ENCODE measurements around the gene ROCK2. TPM values are rescaled to one million over a fixed set of nuclear protein-coding genes. Genes with fewer than 3 reads are reported as not detected.

ROCK2 gene
- total and polyA plus RNA-seq, 2 of the 13 experiments (the other 11 are each of a cell fraction or from before 2014, with no cell fraction given) = 38.1 to 119 TPM

- TF ChIP-seq CBX2 (IDR thresholded peaks at IDR 0.05; ENCODE audit: low read depth, low read length) = no peak
- no peak for TF ChIP-seq CBX2 (CRISPR knock-in tag; IDR thresholded peaks at IDR 0.05; ENCODE audit: low read depth)
- no peak for TF ChIP-seq U2AF2 (IDR thresholded peaks at IDR 0.05; ENCODE audit: low read depth, low read length)
- TF ChIP-seq NR2F2 (IDR thresholded peaks at IDR 0.05; ENCODE audit: borderline replicate concordance, low read depth) = no peak
- TF ChIP-seq, protein P1, sequence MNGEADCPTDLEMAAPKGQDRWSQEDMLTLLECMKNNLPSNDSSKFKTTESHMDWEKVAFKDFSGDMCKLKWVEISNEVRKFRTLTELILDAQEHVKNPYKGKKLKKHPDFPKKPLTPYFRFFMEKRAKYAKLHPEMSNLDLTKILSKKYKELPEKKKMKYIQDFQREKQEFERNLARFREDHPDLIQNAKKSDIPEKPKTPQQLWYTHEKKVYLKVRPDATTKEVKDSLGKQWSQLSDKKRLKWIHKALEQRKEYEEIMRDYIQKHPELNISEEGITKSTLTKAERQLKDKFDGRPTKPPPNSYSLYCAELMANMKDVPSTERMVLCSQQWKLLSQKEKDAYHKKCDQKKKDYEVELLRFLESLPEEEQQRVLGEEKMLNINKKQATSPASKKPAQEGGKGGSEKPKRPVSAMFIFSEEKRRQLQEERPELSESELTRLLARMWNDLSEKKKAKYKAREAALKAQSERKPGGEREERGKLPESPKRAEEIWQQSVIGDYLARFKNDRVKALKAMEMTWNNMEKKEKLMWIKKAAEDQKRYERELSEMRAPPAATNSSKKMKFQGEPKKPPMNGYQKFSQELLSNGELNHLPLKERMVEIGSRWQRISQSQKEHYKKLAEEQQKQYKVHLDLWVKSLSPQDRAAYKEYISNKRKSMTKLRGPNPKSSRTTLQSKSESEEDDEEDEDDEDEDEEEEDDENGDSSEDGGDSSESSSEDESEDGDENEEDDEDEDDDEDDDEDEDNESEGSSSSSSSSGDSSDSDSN (CRISPR knock-in tag; IDR thresholded peaks at IDR 0.05) = no peak; the same call in 1 of the 2 replicates
- TF ChIP-seq ZNF652 (CRISPR knock-in tag; IDR thresholded peaks at IDR 0.05; ENCODE audit: borderline replicate concordance, low read depth) = no peak
- no peak for TF ChIP-seq ZNF446 (CRISPR knock-in tag; IDR thresholded peaks at IDR 0.05)
- TF ChIP-seq, protein P2, sequence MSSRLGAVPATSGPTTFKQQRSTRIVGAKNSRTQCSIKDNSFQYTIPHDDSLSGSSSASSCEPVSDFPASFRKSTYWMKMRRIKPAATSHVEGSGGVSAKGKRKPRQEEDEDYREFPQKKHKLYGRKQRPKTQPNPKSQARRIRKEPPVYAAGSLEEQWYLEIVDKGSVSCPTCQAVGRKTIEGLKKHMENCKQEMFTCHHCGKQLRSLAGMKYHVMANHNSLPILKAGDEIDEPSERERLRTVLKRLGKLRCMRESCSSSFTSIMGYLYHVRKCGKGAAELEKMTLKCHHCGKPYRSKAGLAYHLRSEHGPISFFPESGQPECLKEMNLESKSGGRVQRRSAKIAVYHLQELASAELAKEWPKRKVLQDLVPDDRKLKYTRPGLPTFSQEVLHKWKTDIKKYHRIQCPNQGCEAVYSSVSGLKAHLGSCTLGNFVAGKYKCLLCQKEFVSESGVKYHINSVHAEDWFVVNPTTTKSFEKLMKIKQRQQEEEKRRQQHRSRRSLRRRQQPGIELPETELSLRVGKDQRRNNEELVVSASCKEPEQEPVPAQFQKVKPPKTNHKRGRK (CRISPR knock-in tag; IDR thresholded peaks at IDR 0.05) = no peak
- TF ChIP-seq NCOA5 (CRISPR knock-in tag; IDR thresholded peaks at IDR 0.05) = no peak
- TF ChIP-seq ZNF33A (CRISPR knock-in tag; IDR thresholded peaks at IDR 0.05; ENCODE audit: borderline replicate concordance) = no peak
- TF ChIP-seq MTA3 (CRISPR knock-in tag; IDR thresholded peaks at IDR 0.05) = no peak
- TF ChIP-seq PHF5A (CRISPR knock-in tag; IDR thresholded peaks at IDR 0.05; ENCODE audit: low read depth, unreplicated experiment) = no peak
- TF ChIP-seq PITX1 (CRISPR knock-in tag; IDR thresholded peaks at IDR 0.05) = peak; percentile 33; the same call in 1 of the 2 replicates
- peak; percentile 50 for TF ChIP-seq TEAD3 (CRISPR knock-in tag; optimal IDR thresholded peaks at IDR 0.05; ENCODE audit: borderline replicate concordance)
- TF ChIP-seq, protein P3, sequence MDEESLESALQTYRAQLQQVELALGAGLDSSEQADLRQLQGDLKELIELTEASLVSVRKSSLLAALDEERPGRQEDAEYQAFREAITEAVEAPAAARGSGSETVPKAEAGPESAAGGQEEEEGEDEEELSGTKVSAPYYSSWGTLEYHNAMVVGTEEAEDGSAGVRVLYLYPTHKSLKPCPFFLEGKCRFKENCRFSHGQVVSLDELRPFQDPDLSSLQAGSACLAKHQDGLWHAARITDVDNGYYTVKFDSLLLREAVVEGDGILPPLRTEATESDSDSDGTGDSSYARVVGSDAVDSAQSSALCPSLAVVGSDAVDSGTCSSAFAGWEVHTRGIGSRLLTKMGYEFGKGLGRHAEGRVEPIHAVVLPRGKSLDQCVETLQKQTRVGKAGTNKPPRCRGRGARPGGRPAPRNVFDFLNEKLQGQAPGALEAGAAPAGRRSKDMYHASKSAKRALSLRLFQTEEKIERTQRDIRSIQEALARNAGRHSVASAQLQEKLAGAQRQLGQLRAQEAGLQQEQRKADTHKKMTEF (CRISPR knock-in tag; IDR thresholded peaks at IDR 0.05) = peak; percentile 28; the same call in 1 of the 2 replicates
- TF ChIP-seq GPBP1L1 (CRISPR knock-in tag; IDR thresholded peaks at IDR 0.05) = no peak
- TF ChIP-seq ZNF562 (CRISPR knock-in tag; IDR thresholded peaks at IDR 0.05; ENCODE audit: borderline replicate concordance) = no peak
- TF ChIP-seq TAF1 (CRISPR knock-in tag; IDR thresholded peaks at IDR 0.05) = no peak
- TF ChIP-seq MLLT10 (CRISPR knock-in tag; IDR thresholded peaks at IDR 0.05) = no peak
- TF ChIP-seq NONO (IDR thresholded peaks at IDR 0.05) = no peak
- no peak for TF ChIP-seq NONO (CRISPR knock-in tag; conservative IDR thresholded peaks at IDR 0.05)
- TF ChIP-seq GTF2F1 (IDR thresholded peaks at IDR 0.05; ENCODE audit: low read length) = no peak
- TF ChIP-seq PCBP1 (IDR thresholded peaks at IDR 0.05; ENCODE audit: borderline replicate concordance, low read depth, low read length) = no peak
- peak; percentile 25; the same call in 1 of the 2 replicates for TF ChIP-seq ZNF614 (CRISPR knock-in tag; IDR thresholded peaks at IDR 0.05; ENCODE audit: borderline replicate concordance)
- TF ChIP-seq IRF9 (CRISPR knock-in tag; IDR thresholded peaks at IDR 0.05; ENCODE audit: borderline replicate concordance) = no peak
These were observed 43.4 kb upstream of the ROCK2 start (continued) for GRCh38 chr2:11387843-11388242.

Measured in HepG2 (cell line).